Measurements from ENCODE around the gene ANKS1B. TPM values are rescaled to one million over a fixed set of nuclear protein-coding genes. Genes with fewer than 3 reads are reported as not detected.

ANKS1B gene
- total RNA-seq, 2 donors from 2014 or later, result not detected

DNA sequence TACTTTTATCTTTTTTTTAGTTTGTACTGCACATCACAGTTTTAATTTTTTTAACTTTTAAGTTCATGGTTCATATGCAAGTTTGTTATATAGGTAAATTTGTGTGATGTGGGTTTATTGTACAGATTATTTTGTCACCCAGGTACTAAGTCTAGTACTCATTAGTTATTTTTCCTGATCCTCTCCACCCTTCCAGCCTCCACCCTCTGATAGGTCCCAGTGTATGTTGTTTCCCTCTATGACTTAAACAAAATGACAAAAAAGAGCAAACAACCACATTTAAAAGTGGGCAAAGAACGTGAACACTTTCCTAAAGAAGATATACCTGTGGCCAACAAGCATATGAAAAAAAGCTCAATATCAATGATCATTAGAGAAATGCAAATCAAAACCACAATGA is 273.5 kb downstream of the ANKS1B start:
- Mint-ChIP-seq H3K36me3 (peaks cover under 1% of the 10 kb centered on the region), H3K27me3 (no peaks in the 10 kb centered on the region), H3K4me3 (no peak overlapping the region), H3K9me3 (peaks cover 15% of the 10 kb centered on the region), H3K4me1 (ENCODE audit: low read depth in 2 of 2) (no peaks in the 10 kb centered on the region), H3K27ac (no peak overlapping the region)
- DNase-seq (ENCODE audit: low spot score), result no peak
- ATAC-seq, result no peak

DNA sequence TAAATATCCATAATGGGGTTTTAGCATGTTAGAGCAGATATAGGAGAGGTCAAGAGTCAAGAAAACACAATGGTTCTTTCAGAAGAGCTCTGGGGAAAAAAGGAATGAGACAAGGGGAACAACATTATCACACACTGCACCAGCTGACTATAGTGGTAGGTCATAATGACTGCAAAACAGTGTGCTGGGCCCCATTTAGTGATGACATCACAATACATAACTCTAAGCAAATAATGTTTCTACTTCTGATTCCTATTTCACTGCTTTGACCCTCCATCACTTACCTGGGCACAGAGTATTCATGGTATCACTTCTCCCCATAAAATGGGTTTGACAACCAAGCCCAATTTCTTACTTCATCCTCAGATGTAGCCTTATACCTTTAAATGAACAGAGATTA is 275.1 kb downstream of the ANKS1B start:
- Mint-ChIP-seq H3K9me3 (peaks cover 16% of the 10 kb centered on the region), H3K4me3 (no peak overlapping the region), H3K36me3 (no peaks in the 10 kb centered on the region), H3K27ac (no peak overlapping the region), H3K4me1 (ENCODE audit: low read depth in 2 of 2) (no peaks in the 10 kb centered on the region), H3K27me3 (no peaks in the 10 kb centered on the region)
- no peak for DNase-seq (ENCODE audit: low spot score)
- no peak for ATAC-seq

DNA sequence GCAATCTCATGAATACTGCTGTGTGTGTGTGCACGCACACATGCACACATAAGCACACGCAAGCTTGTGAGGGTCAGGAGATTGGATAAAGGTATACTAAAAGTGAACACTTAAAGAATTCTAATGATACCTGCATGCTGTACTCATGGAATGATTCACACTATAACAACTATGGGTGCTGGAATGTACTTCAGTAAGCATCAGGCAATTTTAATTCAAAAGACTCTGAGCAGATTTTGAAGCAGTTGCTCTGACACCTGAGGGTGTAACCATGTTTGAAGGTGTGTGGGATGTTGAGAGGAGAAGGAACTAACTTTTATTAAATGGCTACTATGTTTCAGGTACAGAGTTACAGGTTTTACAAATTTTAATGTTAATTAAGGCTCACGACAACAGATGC is 275.6 kb downstream of the ANKS1B start:
- H3K4me1 Mint-ChIP-seq (ENCODE audit: low read depth in 2 of 2), result no peaks in the 10 kb centered on the region
- H3K4me3 Mint-ChIP-seq, result no peak overlapping the region
- no peak overlapping the region for H3K27ac Mint-ChIP-seq
- no peaks in the 10 kb centered on the region for H3K27me3 Mint-ChIP-seq
- H3K9me3 Mint-ChIP-seq, result peaks cover 15% of the 10 kb centered on the region
- ATAC-seq (no peak), DNase-seq (ENCODE audit: low spot score) (no peak)
- no peaks in the 10 kb centered on the region for H3K36me3 Mint-ChIP-seq

DNA sequence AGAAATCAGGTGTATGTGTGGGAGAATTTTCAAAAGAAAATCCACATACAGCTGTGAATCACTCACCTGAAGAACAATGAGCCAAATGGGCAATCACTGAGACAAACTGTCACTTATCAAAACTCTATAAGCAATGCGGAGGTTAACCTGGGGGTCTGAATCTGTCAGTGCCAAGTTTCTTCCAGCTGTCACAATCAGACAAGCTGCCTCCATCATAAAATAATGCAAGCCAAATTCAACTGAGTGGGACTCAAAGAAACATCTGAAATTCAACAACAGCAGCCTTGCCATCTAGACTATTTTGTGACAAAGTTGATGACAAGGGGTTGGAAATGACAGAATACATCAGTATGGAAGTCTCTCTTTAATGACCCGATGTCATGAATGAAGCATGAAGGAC is 276.9 kb downstream of the ANKS1B start:
- no peak overlapping the region for H3K27ac Mint-ChIP-seq
- no peak for ATAC-seq

DNA sequence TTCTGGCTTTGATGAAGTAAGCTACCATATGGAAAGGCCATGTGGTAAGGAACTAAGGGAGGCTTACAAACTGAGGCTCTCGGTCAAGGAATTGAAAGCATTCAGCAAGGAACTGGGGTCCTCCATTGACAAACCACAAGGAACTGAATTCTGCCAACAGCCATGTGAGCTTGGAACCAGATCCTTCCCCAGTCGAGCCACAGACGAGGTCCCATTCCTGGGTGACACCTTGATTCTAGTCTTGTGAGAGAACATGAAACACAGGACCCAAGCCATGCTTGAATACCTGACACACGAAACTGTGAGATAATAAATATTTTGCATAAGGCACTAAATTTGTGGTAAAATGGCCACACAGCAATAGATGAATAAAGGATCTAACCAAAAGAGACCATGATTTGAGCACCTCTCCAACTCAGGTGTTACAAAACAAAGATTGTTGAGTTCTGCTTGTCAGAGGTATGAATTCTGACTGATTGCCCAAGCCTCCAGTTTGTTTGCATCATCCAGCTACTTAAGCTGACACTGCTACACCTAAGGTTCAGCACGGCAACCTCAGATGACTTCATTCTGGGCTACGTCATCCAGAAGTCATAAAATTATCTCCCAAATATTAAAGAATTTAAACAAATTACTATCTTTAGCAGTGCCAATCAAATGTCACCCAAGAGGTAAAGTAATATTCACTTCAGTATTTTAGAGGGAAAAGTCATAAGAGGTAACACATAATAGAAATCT is 277.8 kb downstream of the ANKS1B start:
- peaks cover 16% of the 10 kb centered on the region for H3K9me3 Mint-ChIP-seq
- no peak for ATAC-seq
- no peak overlapping the region for H3K27ac Mint-ChIP-seq
- no peak overlapping the region for H3K4me3 Mint-ChIP-seq
- no peaks in the 10 kb centered on the region for H3K4me1 Mint-ChIP-seq (ENCODE audit: low read depth in 2 of 2)
- H3K27me3 Mint-ChIP-seq, result no peaks in the 10 kb centered on the region
- H3K36me3 Mint-ChIP-seq, result no peaks in the 10 kb centered on the region
- DNase-seq (ENCODE audit: low spot score), result no peak

More for the DNA sequence above, 276.9 kb downstream of the ANKS1B start:
- Mint-ChIP-seq H3K4me1 (ENCODE audit: low read depth in 2 of 2) (no peaks in the 10 kb centered on the region), H3K9me3 (peaks cover 16% of the 10 kb centered on the region), H3K4me3 (no peak overlapping the region), H3K36me3 (no peaks in the 10 kb centered on the region), H3K27me3 (no peaks in the 10 kb centered on the region)
- no peak for DNase-seq (ENCODE audit: low spot score)

DNA sequence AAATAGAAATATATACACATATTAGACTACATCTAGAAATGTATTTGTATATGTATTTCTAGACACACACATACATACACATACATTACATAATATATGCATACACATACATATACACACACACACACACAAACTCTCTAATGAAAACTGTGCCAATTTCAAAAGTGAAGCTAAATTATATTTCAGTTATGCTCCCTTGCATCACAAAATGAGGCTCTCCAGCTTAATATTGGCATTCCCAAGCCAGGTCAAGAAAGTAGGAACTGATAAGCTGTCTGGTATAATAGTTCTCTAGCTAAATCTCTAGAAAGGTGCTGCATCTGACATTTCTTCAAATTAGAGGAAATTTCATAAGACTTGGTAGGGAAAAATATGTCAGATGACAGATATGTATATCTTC is 280.3 kb downstream of the ANKS1B start:
- Mint-ChIP-seq H3K4me3 (no peak overlapping the region), H3K27me3 (no peaks in the 10 kb centered on the region), H3K27ac (no peak overlapping the region), H3K4me1 (ENCODE audit: low read depth in 2 of 2) (no peaks in the 10 kb centered on the region), H3K36me3 (no peaks in the 10 kb centered on the region), H3K9me3 (peaks cover 19% of the 10 kb centered on the region)
- ATAC-seq (no peak), DNase-seq (ENCODE audit: low spot score) (no peak)

DNA sequence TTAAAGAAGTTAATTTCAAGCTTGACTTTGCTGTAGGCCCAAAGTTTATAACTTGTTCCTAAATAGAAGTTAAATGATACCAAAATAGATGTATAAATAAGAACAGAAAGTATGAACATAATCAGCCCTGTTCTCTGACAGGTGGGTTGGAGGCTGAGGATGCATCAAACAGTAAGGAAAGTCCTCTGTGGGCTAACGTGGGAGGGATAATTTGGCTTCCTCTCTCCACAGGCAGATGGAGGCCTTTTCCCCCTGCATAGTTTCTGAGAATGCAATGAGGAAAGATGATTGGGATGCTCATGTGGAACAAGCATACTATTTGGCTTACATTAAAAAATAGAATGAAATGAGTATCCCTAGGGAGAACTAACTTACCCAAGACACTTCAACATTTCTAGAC is 280.7 kb downstream of the ANKS1B start:
- H3K4me1 Mint-ChIP-seq (ENCODE audit: low read depth in 2 of 2), result no peaks in the 10 kb centered on the region
- no peak for DNase-seq (ENCODE audit: low spot score)
- no peaks in the 10 kb centered on the region for H3K27me3 Mint-ChIP-seq
- H3K27ac Mint-ChIP-seq, result no peak overlapping the region
- no peak overlapping the region for H3K4me3 Mint-ChIP-seq
- no peaks in the 10 kb centered on the region for H3K36me3 Mint-ChIP-seq
- peaks cover 17% of the 10 kb centered on the region for H3K9me3 Mint-ChIP-seq
- ATAC-seq, result no peak

DNA sequence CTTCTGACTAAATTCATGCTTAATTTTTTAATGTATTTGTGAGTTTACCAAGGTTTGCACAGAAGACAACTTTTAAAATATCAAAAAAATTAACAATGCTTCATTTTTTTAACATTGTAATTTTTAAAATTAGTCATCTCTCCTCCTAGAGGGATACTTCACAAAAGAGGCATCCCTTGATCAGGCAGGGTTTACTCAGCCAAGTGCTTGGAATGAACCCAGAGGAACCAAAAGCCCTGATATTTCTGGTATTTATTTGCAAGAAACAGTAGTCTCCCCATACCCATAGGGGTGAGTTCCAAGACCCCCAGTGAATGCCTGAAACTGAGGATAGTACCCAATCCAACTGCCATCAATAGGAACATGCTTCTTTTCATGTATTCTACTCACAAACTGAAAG is 284.7 kb downstream of the ANKS1B start:
- Mint-ChIP-seq H3K36me3 (no peaks in the 10 kb centered on the region), H3K9me3 (peaks cover 9% of the 10 kb centered on the region)

DNA sequence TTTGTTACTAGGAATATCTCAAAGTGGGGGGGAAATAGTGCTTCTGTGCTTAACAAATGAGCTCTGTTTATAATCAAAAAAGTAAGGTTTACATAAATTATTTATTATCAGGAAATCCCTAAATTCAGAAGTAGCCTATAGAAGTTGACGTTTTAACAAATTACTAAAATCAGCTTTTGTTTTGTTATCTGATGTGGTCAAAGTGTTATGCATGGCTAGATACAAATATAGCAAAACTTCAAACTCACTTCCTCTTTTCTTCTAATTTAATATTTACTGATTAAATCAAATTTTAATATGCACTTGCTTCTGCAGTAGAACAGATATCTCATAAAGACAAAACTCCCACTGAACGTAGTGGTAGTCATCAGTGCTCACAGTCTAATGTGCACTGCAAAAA is 289.7 kb downstream of the ANKS1B start:
- Mint-ChIP-seq H3K4me3 (no peak overlapping the region), H3K27me3 (no peaks in the 10 kb centered on the region), H3K36me3 (peaks cover 6% of the 10 kb centered on the region), H3K27ac (no peak overlapping the region), H3K9me3 (peaks cover 9% of the 10 kb centered on the region), H3K4me1 (ENCODE audit: low read depth in 2 of 2) (no peaks in the 10 kb centered on the region)
- ATAC-seq (no peak), DNase-seq (ENCODE audit: low spot score) (no peak)

More for the DNA sequence above, 284.7 kb downstream of the ANKS1B start:
- DNase-seq (ENCODE audit: low spot score), result no peak
- no peaks in the 10 kb centered on the region for H3K27me3 Mint-ChIP-seq
- H3K27ac Mint-ChIP-seq, result no peak overlapping the region
- no peaks in the 10 kb centered on the region for H3K4me1 Mint-ChIP-seq (ENCODE audit: low read depth in 2 of 2)
- no peak for ATAC-seq
- no peak overlapping the region for H3K4me3 Mint-ChIP-seq

DNA sequence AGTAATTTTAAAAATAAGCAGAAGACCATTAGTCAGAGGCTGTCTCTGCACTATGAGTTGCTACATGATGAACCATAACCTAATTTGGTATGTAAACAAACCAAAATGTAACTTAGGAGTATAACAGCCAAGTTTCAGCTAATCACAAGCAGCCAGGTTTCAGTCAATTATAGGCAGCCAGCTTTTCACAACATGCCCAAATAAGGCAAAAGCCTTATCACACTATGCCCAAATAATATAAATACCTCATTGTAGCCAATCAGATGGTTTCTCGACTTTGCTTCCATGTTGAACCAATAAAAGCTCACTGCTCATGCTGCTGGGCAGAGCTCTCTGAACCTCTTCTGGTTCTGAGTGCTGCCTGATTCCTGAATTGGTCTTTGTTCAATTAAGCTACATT is 298.6 kb downstream of the ANKS1B start:
- Mint-ChIP-seq H3K4me1 (ENCODE audit: low read depth in 2 of 2) (no peaks in the 10 kb centered on the region), H3K27ac (no peak overlapping the region)
- no peak for DNase-seq (ENCODE audit: low spot score)

DNA sequence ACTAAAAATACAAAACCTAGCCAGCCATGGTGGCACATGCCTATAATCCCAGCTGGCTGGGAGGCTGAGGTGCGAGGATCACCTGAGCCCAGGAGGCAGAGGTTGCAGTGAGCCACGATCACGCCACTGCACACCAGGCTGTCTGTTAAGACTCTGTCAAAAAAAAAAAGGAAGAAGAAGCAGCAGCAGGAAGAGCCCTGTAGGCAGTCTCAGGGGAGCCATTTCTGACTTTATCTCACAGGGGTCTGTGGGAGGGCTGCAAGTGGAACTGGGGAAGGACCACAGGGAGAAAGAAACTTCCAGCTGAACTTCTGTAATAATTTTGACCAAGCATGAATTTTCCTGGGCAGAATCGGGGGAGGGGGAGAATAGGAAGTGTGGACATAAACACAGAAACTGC is 304.5 kb downstream of the ANKS1B start:
- no peak overlapping the region for H3K4me3 Mint-ChIP-seq
- H3K9me3 Mint-ChIP-seq, result peaks cover 25% of the 10 kb centered on the region
- no peaks in the 10 kb centered on the region for H3K27me3 Mint-ChIP-seq
- DNase-seq (ENCODE audit: low spot score), result no peak
- ATAC-seq, result no peak
- no peaks in the 10 kb centered on the region for H3K36me3 Mint-ChIP-seq
- H3K27ac Mint-ChIP-seq, result no peak overlapping the region
- no peaks in the 10 kb centered on the region for H3K4me1 Mint-ChIP-seq (ENCODE audit: low read depth in 2 of 2)

More for the DNA sequence above, 298.6 kb downstream of the ANKS1B start:
- no peak for ATAC-seq
- peaks cover 21% of the 10 kb centered on the region for H3K9me3 Mint-ChIP-seq
- no peak overlapping the region for H3K4me3 Mint-ChIP-seq
- H3K36me3 Mint-ChIP-seq, result no peaks in the 10 kb centered on the region
- H3K27me3 Mint-ChIP-seq, result no peaks in the 10 kb centered on the region

DNA sequence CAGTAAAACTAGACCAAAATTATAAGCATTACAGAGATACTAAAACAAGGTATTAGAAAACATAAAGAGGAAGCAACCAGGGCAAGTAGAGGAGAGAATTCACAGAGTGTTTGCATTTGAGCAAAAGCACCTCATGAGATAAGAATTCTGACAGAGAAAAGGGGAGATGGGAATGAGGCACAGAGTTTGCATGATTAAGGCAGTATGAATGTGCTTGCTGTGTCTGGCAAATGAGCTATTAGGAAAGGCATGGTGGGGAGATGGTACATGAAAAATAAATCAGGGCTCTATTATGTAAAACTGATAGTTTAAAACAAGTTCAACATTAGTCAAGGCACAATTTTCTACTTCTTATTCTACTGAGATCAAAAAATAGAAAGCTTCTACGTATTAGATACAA is 314.1 kb downstream of the ANKS1B start:
- ATAC-seq, result no peak
- H3K4me1 Mint-ChIP-seq (ENCODE audit: low read depth in 2 of 2), result no peaks in the 10 kb centered on the region

DNA sequence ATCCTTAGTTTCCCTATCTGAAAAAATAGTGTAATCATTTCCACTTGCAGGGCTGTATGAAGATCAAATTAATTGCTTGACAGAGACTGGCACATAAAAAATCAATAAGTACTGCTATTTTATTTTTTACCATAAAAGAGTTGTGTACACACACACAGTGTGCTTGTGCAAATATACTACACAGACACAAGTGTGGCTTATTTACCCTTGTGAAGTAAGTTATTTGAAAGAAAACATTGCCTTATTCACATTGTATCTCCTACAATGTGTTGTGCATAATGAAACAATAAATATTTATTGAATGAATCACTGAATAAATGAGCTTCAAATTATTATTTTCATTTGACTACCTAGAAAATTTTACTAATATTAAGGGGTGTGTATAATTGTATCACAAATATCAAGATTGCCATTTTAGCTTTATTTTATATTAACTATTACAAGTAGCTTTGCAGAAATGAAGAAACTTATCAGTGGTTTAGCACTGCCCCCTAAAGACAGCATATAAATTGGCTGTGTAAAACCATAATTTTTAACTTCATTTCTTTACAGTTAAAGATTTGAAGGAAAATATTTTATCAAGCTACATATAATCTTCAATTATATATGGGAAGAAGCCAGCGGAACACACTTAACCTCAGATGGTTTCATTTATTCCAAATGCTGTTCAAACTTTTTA is 325.9 kb downstream of the ANKS1B start:
- Mint-ChIP-seq H3K36me3 (no peaks in the 10 kb centered on the region), H3K4me3 (no peak overlapping the region), H3K4me1 (ENCODE audit: low read depth in 2 of 2) (no peaks in the 10 kb centered on the region), H3K27ac (no peak overlapping the region), H3K27me3 (no peaks in the 10 kb centered on the region), H3K9me3 (peaks cover 5% of the 10 kb centered on the region)
- no peak for DNase-seq (ENCODE audit: low spot score)
- no peak for ATAC-seq

More for the DNA sequence above, 314.1 kb downstream of the ANKS1B start:
- Mint-ChIP-seq H3K9me3 (peaks cover 21% of the 10 kb centered on the region), H3K27me3 (no peaks in the 10 kb centered on the region), H3K36me3 (peaks cover 4% of the 10 kb centered on the region), H3K27ac (no peak overlapping the region), H3K4me3 (no peak overlapping the region)
- DNase-seq (ENCODE audit: low spot score), result no peak

DNA sequence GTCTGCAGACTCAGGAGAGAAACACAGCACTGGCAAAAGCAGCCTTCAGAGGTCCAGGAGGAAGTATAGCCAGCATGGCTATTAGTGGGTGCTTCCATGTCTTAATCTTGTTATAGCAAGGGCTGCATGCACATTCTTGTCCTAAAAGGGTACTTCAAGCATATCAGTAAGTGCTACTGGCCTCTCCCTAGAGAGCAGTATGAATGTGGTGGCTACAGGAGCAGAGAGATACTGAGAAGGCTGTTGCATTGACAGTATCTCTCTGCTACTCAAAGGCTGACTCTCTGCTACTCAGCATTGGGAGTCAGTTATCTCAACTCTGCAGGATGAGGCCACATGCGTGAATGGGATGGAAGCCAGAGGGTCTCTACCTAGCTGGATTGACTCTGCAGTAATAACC is 335.2 kb downstream of the ANKS1B start:
- peaks cover 3% of the 10 kb centered on the region for H3K9me3 Mint-ChIP-seq
- no peak overlapping the region for H3K27ac Mint-ChIP-seq
- DNase-seq (ENCODE audit: low spot score) (no peak), ATAC-seq (no peak)
- no peaks in the 10 kb centered on the region for H3K27me3 Mint-ChIP-seq
- H3K36me3 Mint-ChIP-seq, result no peaks in the 10 kb centered on the region
- no peaks in the 10 kb centered on the region for H3K4me1 Mint-ChIP-seq (ENCODE audit: low read depth in 2 of 2)
- no peak overlapping the region for H3K4me3 Mint-ChIP-seq

Data from natural killer cell treated with Interleukin-12 subunit alpha and Interleukin-12 subunit beta and Interleukin-15 and Interleukin-18, amount 100 ng/mL, for 72 hours (primary cell).